NCI-H1092 (cell line): ENCODE results near the gene PA2G4.
"Not testable (repeated sequence)": the region's sequence is repeated elsewhere in the genome, so short reads cannot be mapped to it uniquely, and the experiment has no call there.

ENCODE experiments used
- DNase-seq: peaks from one replicate; lab custom pipeline; 2025; lab: John Stamatoyannopoulos, UW

The PA2G4 gene

DNA sequence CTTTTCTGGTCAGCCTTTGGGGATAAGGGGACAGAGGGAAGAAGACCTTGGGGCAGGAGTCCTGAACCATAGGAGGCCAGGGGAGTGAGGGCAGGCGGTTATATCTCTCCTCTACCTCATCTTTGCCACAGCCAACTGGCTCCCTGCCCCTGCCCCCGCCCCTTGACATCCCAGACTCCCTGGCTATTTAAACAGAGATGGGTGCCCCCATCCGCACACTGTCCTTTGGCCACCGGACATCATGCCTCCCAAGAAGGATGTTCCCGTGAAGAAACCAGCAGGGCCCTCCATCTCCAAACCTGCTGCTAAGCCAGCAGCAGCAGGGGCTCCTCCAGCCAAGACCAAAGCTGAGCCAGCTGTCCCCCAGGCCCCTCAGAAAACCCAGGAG lies 49.3 kb downstream of the PA2G4 start:
- no peak for DNase-seq

DNA sequence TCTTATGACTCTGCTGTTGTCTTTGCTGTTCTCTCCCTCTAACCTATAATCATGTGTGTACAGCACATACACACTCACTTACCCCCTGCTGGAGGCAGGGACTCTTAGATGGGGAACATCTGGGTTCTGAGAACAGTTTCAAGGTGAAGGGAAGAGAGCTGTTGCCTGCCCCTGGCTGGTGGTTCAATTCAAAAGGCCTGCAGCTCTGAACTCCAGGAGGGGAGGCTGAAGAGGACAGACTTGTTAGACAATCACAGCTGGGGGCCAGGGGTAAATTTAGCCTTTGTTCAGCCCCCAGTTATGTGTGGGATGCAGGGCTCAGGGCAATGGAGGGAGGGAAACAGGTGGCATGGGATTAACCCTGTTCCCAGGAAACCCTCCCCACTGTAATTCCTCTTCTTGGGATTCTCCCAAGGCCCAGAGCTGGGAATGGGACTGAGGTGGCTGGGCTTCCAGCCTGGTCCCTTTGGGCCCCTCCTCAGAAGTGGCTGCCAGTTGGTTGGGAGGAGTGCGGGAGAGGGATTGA lies 50.0 kb downstream of the PA2G4 start:
- DNase-seq = no peak

DNA sequence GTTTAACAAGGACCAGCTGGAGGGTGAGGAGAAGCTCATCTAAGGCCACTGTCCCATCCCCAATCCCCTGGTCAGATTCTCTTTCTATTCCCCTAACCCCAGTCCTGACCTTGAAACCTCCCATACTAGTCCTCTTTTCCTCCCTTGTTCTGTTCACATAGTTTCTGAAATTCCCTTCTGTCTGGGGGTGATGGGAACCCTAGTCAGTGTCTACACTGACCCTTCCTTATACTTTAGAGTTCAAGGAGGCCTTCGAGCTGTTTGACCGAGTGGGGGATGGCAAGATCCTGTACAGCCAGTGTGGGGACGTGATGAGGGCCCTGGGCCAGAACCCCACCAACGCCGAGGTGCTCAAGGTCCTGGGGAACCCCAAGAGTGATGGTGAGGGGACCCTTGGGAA lies 50.5 kb downstream of the PA2G4 start:
- no peak for DNase-seq

DNA sequence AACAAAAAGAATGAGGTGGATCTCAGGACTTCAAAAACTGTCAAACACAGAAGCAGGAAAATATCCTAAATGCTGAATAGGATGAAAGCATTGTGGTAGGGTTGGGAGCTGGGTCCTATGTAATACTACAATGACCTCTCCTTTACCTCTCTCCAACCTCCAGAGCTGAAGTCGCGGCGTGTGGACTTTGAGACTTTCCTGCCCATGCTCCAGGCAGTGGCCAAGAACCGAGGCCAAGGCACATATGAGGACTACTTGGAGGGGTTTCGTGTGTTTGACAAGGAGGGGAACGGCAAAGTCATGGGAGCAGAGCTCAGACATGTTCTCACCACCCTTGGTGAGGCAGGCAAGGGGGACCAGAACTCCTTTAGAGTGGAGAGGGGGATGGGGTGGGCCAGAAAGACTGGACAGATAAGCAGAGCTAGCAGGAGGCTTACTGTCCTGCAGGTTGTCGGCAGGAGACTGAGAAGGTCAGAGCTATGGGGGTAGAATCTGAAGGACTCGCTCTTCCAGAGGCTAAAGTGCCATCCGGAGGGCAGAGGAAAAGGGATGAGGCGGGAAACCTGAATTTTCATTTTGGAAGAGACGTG lies 51.0 kb downstream of the PA2G4 start:
- DNase-seq = no peak

DNA sequence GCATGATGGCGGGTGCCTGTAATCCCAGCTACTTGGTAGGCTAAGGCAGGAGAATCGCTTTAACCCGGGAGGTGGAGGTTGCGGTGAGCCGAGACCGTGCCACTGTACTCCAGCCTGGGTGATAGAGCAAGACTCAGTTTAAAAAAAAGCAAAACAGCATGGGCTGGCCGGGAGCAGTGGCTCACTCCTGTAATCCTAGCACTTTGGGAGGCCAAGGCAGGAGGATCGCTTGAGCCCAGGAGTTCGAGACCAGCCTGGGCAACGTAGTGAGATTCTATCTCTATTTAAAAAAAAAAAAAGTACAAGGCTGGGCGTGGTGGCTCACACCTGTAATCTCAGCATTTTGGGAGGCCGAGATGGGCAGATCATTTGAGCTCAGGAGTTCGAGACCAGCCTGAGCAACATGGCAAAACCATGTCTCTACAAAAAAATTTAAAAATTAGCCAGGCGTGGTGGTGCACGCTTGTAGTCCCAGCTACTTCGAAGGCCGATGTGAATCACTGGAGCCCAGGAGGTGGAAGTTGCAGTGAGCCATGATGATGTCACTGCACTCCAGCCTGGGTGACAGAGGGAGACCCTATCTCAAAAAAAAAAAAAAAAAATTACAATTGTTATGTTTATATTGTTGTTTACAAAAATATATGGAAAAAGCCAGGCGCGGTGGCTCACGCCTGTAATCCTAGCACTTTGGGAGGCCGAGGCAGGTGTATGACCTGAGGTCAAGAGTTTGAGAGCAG lies 52.3 kb downstream of the PA2G4 start:
- not testable (repeated sequence) for DNase-seq

DNA sequence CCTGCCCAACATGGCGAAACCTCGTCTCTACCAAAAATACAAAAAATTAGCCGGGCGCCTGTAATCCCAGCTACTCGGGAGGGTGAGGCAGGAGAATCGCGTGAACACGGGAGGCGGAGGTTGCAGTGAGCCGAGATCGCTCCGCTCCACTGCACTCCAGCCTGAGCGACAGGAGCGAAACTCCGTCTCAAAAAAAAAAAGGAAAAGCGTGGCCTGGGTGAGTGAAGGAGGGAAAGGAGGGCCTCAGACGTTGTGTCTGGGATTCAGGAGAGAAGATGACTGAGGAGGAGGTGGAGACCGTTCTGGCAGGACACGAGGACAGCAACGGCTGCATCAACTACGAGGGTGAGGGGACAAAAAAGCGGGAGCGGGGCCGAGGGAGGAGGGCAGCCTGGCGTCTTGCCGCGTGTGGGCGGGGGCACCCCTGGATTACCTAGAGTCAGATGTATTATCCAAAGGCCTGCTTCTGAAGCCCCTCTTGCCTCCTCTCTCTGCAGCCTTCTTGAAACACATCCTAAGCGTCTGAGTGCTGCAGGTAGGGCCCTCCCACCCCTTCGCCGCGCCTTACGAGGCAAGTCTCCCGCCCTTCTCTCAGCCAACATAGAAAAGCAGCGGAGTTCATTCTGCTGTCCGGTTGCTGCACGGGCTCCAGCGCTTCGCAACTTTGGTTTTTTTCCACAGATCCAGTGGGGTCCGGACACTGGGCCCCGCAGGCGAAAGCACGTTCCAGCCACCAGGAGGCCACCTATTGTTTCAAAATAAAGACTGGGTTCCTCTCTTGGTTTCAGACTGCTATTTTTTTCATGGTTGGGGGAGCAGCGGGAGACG lies 53.1 kb downstream of the PA2G4 start:
- peak; percentile 69 for DNase-seq

DNA sequence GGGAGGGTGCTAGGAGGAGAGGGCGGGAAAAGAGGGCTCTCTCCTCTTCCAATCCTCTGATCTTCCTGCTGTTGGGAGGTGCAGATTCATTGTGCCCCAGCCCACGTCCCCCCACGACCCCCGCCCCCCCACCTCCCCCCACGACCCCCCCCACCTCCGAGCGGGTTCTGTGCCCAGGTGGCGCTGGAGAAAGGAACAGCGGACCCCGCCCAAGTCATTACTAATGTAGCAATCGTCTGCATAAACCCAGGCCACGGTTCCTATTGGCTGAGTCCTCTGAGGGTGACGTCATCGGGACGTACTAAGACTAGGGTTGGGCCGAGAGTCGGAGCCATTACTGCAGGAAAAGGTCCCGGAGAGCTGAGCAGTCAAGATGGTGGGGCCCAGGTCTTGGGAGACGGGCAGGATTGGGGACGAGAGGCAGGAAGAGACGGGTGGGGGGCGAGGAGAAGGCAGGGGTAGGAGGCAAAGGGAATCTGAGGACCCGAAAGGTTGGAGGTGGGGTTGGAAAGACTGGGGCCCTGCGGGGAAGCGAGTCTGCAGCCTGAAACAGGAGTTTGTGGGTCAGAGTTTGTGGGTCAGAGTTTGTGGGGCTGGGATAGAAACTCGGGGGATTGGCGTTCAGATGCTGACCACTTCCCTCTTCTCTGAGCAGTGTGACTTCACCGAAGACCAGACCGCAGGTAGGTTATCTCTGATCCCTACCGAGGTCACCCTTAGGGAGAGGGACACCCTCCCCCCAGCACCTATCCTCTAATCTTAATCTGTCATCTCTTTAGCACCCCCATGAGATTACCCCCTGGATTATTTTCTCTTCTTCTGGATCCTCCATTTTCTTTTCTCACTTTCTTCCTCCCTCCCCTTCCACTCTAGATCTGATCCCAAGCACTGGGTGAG lies 53.9 kb downstream of the PA2G4 start, which contains the start of gene MYL6:
MYL6 (plus strand) TSS at position 331 of the 897 bp plus-strand sequence; CDS start at position 374, 43 bp downstream.
- DNase-seq = peak; percentile 93

DNA sequence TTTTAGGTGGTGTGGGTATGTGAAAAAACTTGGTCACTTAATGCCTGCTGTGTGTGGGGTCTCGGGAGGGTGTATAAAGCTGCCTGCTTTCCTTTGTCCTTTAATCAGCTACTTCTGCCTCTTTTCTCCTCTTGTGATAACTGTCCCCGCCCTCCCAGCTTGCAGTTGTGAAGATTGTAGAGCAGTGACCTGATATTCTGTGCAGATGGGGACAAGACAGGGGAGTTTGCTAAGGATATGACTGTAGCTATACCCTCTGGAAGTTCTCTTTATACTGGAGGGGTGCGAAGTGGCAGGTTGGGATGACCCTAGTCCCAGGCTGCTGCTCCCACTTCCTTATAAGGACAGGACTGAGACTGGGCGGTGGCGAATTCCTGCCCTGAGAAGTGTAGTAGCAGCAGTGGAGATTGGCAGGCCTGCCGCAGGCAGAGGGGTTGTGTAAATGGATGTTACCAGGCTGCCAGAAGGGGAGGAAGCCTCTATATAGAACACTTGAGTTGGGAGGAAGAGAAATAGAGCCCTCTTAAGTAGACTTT lies 54.6 kb downstream of the PA2G4 start:
- no peak for DNase-seq

DNA sequence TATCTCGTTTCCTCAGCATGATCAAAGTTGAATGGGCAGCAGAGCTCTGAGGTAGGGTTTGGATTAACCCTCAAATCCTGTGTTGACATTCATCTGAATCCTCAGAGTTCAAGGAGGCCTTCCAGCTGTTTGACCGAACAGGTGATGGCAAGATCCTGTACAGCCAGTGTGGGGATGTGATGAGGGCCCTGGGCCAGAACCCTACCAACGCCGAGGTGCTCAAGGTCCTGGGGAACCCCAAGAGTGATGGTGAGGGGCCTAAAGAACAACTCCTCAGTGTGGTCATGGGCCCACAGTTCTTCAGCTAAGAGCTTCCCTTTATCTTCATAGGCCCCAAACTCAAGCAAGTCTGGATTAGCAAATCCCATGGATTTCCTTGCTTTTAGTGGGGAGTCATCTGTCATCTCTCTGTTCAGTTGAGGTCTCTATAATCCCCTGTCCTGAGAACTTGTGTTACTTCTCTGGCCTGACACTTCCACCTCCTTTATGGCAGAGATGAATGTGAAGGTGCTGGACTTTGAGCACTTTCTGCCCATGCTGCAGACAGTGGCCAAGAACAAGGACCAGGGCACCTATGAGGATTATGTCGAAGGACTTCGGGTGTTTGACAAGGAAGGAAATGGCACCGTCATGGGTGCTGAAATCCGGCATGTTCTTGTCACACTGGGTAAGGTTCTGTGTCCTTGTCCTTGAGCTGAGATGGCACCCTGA lies 55.3 kb downstream of the PA2G4 start:
- no peak for DNase-seq

DNA sequence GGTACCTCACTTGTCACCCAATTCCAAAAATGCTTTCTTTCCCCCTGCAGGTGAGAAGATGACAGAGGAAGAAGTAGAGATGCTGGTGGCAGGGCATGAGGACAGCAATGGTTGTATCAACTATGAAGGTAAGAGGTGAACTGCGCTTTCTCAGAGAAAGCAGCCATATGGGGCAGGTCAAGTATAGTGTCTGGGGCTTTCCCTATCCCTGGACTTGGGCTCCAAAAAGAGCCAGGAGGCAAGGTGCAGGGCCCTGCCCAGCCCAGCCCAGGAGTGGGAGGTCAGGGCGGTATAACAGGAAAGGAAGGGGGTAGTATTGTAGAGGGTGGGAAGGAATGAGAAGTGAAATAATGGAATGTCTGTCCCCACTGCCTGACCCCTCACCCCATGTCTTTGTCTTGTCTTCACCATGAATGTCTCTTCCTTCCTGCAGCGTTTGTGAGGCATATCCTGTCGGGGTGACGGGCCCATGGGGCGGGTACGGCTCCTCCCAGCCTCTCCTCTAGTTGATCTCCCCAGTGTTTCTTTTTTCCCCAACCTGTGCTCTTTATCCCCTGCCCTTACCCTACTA lies 55.9 kb downstream of the PA2G4 start:
- DNase-seq = no peak

DNA sequence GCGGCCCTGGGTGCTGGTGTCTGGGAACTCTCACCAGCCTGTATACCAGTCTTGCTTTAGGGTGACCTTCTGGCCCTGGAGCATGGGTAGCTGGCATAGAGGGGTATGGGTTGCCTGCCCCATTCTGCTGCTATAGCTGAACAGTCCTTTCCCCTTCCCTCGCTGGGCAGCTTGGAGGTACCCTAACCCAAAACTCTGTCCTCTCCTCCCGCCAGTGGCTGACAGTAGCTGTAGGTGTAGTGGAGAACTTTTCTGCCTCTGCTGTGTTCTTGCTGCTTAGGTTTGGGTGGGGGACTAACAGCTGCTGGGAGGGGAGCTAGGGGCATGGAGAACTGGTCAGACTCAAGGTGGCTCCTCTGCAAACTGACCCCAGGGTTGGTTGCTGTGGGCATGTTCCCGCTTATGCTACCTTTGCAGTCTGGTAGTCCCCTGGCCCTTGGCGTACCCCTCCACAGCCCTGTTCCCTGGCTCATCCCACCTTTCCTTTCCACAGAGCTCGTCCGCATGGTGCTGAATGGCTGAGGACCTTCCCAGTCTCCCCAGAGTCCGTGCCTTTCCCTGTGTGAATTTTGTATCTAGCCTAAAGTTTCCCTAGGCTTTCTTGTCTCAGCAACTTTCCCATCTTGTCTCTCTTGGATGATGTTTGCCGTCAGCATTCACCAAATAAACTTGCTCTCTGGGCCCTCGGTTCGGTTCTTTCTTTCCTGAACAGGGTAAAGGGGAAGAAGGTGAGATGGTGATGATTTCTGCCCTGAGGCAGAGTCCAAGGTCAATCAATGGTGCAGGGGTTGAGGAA lies 56.7 kb downstream of the PA2G4 start:
- DNase-seq = no peak

DNA sequence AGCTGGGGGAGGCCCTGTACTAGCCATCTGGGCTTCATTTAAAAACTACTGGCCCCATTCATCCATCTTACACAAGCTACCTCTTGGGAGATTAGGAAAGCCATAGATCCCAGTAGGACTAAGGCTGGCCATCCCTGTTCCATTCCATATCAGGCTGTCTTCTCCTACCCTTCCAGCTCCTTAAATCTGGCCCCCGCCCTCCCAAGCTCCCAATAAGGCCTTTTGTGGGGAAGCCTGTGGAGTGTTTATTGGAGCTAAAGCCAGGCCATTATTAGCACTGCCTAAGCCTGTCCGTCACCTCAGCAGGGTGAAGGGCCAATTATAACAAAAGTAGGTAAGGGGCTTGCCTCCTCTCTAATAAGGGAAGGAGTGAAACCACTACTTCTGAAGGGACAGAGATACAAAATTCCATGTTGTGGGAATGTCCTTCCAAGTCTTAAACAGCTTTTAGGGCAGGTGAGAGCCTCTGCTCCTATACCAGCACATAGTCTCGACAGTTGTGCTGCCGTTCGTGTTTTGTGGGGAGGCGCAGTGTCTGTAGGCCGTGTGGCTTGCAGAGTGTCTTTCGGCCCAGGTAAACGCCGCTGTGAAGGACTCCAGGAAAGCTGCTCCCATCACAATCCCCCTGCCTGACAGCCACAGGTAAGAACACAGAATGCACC lies 57.5 kb downstream of the PA2G4 start:
- DNase-seq = no peak

DNA sequence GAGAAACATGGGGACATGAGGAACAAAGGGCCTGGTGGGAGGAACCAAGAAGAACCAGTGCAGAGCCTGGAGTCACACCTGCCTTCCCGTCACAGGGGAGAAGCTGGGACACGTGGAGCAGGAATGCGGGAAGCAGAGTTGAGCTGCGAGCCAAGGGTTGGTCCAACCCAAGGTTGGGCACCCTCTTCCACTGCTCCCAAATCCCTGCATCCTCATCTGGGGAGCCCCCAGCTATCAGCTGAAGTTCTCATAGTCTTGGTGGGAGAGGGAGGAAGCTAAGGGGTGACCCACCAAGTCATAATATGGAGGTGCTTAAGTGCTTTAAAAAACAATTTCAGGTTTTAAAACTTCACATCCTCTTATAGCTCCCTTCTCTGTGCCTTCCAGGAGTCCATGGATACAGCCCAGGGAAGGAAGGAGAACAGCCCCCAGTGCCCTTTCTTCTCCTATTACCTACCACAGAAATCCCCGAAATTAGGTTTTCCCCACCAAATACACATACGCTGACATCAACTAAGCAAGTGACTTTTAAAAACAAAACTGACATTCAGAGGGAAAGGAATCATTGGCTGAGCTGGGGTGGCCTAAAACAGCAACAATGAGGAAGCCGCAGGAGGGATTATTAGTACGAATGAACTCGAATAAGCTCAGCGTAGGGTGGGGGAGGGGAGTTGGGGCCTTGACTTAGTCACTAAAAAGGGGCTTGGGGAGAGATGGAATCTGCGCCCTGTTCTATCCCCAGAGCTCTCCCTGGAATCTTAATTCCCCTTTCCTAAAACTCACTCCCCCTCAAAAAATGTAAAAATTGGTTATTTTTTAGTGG lies 58.3 kb downstream of the PA2G4 start:
- DNase-seq = no peak
